SK-N-SH (cell line): ENCODE measurements around the gene IL13RA1. TPM values are rescaled to one million over a fixed set of nuclear protein-coding genes. Genes with fewer than 3 reads are reported as not detected.

Experiments
- CTCF ChIA-PET: fragments of 300-600, 350-600 bp; formaldehyde crosslinking; extraction: SDS; loops from one replicate; lab custom pipeline; 2021; lab: Yijun Ruan, JAX
- POLR2A ChIA-PET: fragments of 350-600 bp; sonication (Branson Sonifier 250); formaldehyde crosslinking; extraction: SDS; loops from one replicate; lab custom pipeline; 2020; ENCODE audit warnings: antibody characterized with exemption, inconsistent platforms; lab: Yijun Ruan, JAX
- DNase-seq: peaks from one replicate; pipeline ENCODE4 v3.0.0; 2012
- H2AFZ ChIP-seq: fragments of 200-600 bp; sonication (generic); 2 replicates; pipeline ENCODE4 v1.8.1; 2016; ENCODE audit warnings: antibody characterized with exemption, mild to moderate bottlenecking, low read depth
- H3F3A ChIP-seq: fragments of 200-600 bp; sonication (generic); replicated peaks from 2 replicates; pipeline ENCODE3; 2016; ENCODE audit warnings: antibody characterized with exemption, mild to moderate bottlenecking; ENCODE audit not compliant: insufficient read depth
- H3K27ac ChIP-seq, 2 experiments: fragments of 200-500 bp in 1 of 2; fragments of 200-600 bp in 1 of 2; sonication (Bioruptor generic) in 1 of 2; sonication (generic), shearing (Covaris generic) in 1 of 2; 2 replicates each; pipeline versions ENCODE4 v1.5.1 to v1.6.1; 2014 to 2016; ENCODE audit warnings: low read depth in 2 of 2, inconsistent platforms in 1 of 2, low read length in 1 of 2, mild to moderate bottlenecking in 1 of 2, mixed read lengths in 1 of 2
- H3K27me3 ChIP-seq: fragments of 200-600 bp; sonication (generic), shearing (Covaris generic); 2 replicates; pipeline ENCODE4 v1.6.1; 2016; ENCODE audit warnings: mixed run types; ENCODE audit not compliant: insufficient read depth
- H3K36me3 ChIP-seq, 2 experiments: fragments of 200-500 bp in 1 of 2; fragments of 200-600 bp in 1 of 2; sonication (Bioruptor generic) in 1 of 2; sonication (generic) in 1 of 2; replicated peaks in 1 of 2; 2 replicates each; pipeline versions ENCODE3 to v1.5.1; 2014 to 2016; ENCODE audit warnings: low read length in 1 of 2, mild to moderate bottlenecking in 1 of 2; ENCODE audit not compliant: insufficient read depth in 2 of 2, control insufficient read depth in 1 of 2
- H3K4me1 ChIP-seq, 2 experiments: fragments of 200-500 bp in 1 of 2; fragments of 200-600 bp in 1 of 2; sonication (Bioruptor generic) in 1 of 2; sonication (generic), shearing (Covaris generic) in 1 of 2; 2 replicates each; pipeline versions ENCODE4 v1.5.1 to v1.6.1; 2014 to 2016; ENCODE audit warnings: low read depth in 1 of 2, low read length in 1 of 2, mixed run types in 1 of 2; ENCODE audit not compliant: insufficient read depth in 2 of 2, control insufficient read depth in 1 of 2
- H3K4me2 ChIP-seq: fragments of 200-600 bp; sonication (generic), shearing (Covaris generic); 2 replicates; pipeline ENCODE4 v1.6.1; 2017; ENCODE audit warnings: mixed run types
- H3K4me3 ChIP-seq, 2 experiments: fragments of 200-500 bp in 1 of 2; fragments of 200-600 bp in 1 of 2; sonication (Bioruptor generic) in 1 of 2; sonication (generic), shearing (Covaris generic) in 1 of 2; 2 replicates each; pipeline versions ENCODE4 v1.5.1 to v1.8.1; 2014 to 2016; ENCODE audit warnings: low read depth in 2 of 2, inconsistent platforms in 1 of 2, low read length in 1 of 2, mild to moderate bottlenecking in 1 of 2, mixed read lengths in 1 of 2, moderate library complexity in 1 of 2
- H3K79me2 ChIP-seq: fragments of 200-600 bp; sonication (generic); 2 replicates; pipeline ENCODE4 v1.8.1; 2017; ENCODE audit warnings: mild to moderate bottlenecking; ENCODE audit not compliant: insufficient read depth
- H3K9ac ChIP-seq: fragments of 200-600 bp; sonication (generic); 2 replicates; pipeline ENCODE4 v1.6.1; 2017; ENCODE audit warnings: mixed run types
- H3K9me2 ChIP-seq: fragments of 200-600 bp; sonication (generic); 2 replicates; pipeline ENCODE4 v1.6.1; 2017; ENCODE audit warnings: mixed run types
- H3K9me3 ChIP-seq: fragments of 200-600 bp; sonication (generic); 2 replicates; pipeline ENCODE4 v1.6.1; 2017; ENCODE audit warnings: mixed run types, mild to moderate bottlenecking, moderate library complexity
- H4K20me1 ChIP-seq: fragments of 200-600 bp; sonication (generic); 2 replicates; pipeline ENCODE4 v1.6.1; 2017; ENCODE audit warnings: mild to moderate bottlenecking, mixed run types; ENCODE audit not compliant: insufficient read depth
- CTCF ChIP-seq: fragments of 200-600 bp; sonication (generic); IDR thresholded peaks from 2 replicates; pipeline ENCODE4 v1.6.1; 2017; ENCODE audit warnings: antibody characterized with exemption, mild to moderate bottlenecking, moderate library complexity
- ELF1 ChIP-seq: IDR thresholded peaks from 2 replicates; pipeline ENCODE4 v1.4.0; 2012
- EZH2phosphoT487 ChIP-seq: fragments of 200-600 bp; sonication (generic); IDR thresholded peaks from 2 replicates; pipeline ENCODE4 v1.6.1; 2017; ENCODE audit warnings: low read depth, mixed run types, mild to moderate bottlenecking, antibody characterized with exemption, moderate library complexity, borderline replicate concordance
- FOSL2 ChIP-seq: IDR thresholded peaks from 2 replicates; pipeline ENCODE4 v1.4.0; 2012; ENCODE audit warnings: low read depth, mild to moderate bottlenecking, moderate library complexity, borderline replicate concordance
- FOXJ3 ChIP-seq: sonication (generic); formaldehyde crosslinking; IDR thresholded peaks from 2 replicates; pipeline ENCODE4 v1.5.1; 2020; ENCODE audit warnings: mild to moderate bottlenecking, missing genetic modification reagents
- FOXM1 ChIP-seq: IDR thresholded peaks from 2 replicates; pipeline ENCODE4 v1.4.0; 2012; ENCODE audit warnings: low read depth, mild to moderate bottlenecking
- GABPA ChIP-seq: IDR thresholded peaks from 2 replicates; pipeline ENCODE4 v1.4.0; 2012; ENCODE audit warnings: low read depth, mild to moderate bottlenecking
- IRF3 ChIP-seq: fragments of 150-350 bp; IDR thresholded peaks from 2 replicates; pipeline ENCODE4 v1.6.1; 2016; ENCODE audit warnings: mild to moderate bottlenecking, low read depth, low read length
- MAX ChIP-seq: IDR thresholded peaks from 2 replicates; pipeline ENCODE4 v1.4.0; 2012; ENCODE audit warnings: low read depth
- NFIC ChIP-seq: IDR thresholded peaks from 2 replicates; pipeline ENCODE4 v1.4.0; 2012; ENCODE audit warnings: borderline replicate concordance
- NRF1 ChIP-seq: IDR thresholded peaks from 2 replicates; pipeline ENCODE4 v1.6.1; 2012; ENCODE audit warnings: low read depth, mild to moderate bottlenecking, low read length
- POLR2AphosphoS5 ChIP-seq: IDR thresholded peaks from 2 replicates; pipeline ENCODE4 v1.6.1; 2012; ENCODE audit warnings: low read depth, low read length
- REST ChIP-seq: IDR thresholded peaks from 2 replicates; pipeline ENCODE4 v1.6.1; 2012; ENCODE audit warnings: mild to moderate bottlenecking, low read depth, low read length, moderate library complexity
- SMC3 ChIP-seq: IDR thresholded peaks from 2 replicates; pipeline ENCODE4 v1.6.1; 2012; ENCODE audit warnings: low read depth, low read length, improper control_type of control experiment
- TAF1 ChIP-seq: IDR thresholded peaks from 2 replicates; pipeline ENCODE4 v1.6.1; 2012; ENCODE audit warnings: low read depth, mild to moderate bottlenecking, low read length, moderate library complexity, borderline replicate concordance
- TEAD4 ChIP-seq: IDR thresholded peaks from 2 replicates; pipeline ENCODE4 v1.4.0; 2012; ENCODE audit warnings: mild to moderate bottlenecking, borderline replicate concordance; ENCODE audit not compliant: insufficient read depth
- USF1 ChIP-seq: IDR thresholded peaks from 2 replicates; pipeline ENCODE4 v1.4.0; 2012; ENCODE audit warnings: low read depth, borderline replicate concordance
- USF2 ChIP-seq: fragments of 150-350 bp; IDR thresholded peaks from 2 replicates; pipeline ENCODE4 v1.6.1; 2017; ENCODE audit warnings: antibody characterized with exemption, low read length, low read depth, borderline replicate concordance
- YY1 ChIP-seq: IDR thresholded peaks from 2 replicates; pipeline ENCODE4 v1.4.0; 2012; ENCODE audit warnings: low read depth, mild to moderate bottlenecking
- WGBS: methylation state at CpG from one replicate; pipeline ENCODE4 v1.1.6; 2017; ENCODE audit warnings: low lambda C conversion rate; 5-methylcytosine and 5-hydroxymethylcytosine counted together
- polyA plus RNA-seq, 3 experiments: library from polyadenylated mRNA; depleted of rRNA; stranded (reverse); fragments of >200 nt; gene quantifications; 2 replicates each; pipeline ENCODE4 v1.2.3, GENCODE V29; 2012

The IL13RA1 gene
- polyA plus RNA-seq, 1 of the 3 experiments (the other 2 are of a cell fraction): 27.0 TPM

- Histone ChIP-seq H3K27me3 (peaks cover 33% of the 10 kb centered on the region), H3K4me1 (no peaks in the 10 kb centered on the region; a peak in 1 of 4 replicates), H3K4me2 (no peak overlapping the region), H2AFZ (no peak overlapping the region), H3F3A (no peaks in the 10 kb centered on the region), H3K36me3 (no peaks in the 10 kb centered on the region), H3K9me2 (no peaks in the 10 kb centered on the region), H3K4me3 (no peak overlapping the region), H3K9ac (no peak overlapping the region), H3K79me2 (no peaks in the 10 kb centered on the region), H3K9me3 (no peaks in the 10 kb centered on the region), H4K20me1 (no peaks in the 10 kb centered on the region), H3K27ac (no peak overlapping the region)
- CTCF ChIA-PET: interaction anchor here (0.7 to 2.2 kb wide), 6 partner anchors 8 to 23 kb away, joined by 3 to 11 read pairs (median 4); no protein-coding TSS in a partner anchor
- no peak for TF ChIP-seq EZH2phosphoT487
- no peak for TF ChIP-seq CTCF
- TF ChIP-seq FOXJ3 (CRISPR knock-in tag): no peak
- no peak for TF ChIP-seq NFIC
- TF ChIP-seq NRF1: no peak
- TF ChIP-seq TEAD4: no peak
- no peak for TF ChIP-seq IRF3
- no peak for TF ChIP-seq SMC3
- no peak for TF ChIP-seq FOXM1
- no peak for TF ChIP-seq USF1
- no peak for TF ChIP-seq MAX
- no peak for TF ChIP-seq ELF1
- TF ChIP-seq POLR2AphosphoS5: no peak
- no peak for TF ChIP-seq USF2
- no peak for TF ChIP-seq YY1
- TF ChIP-seq TAF1: no peak
- TF ChIP-seq FOSL2: no peak
- TF ChIP-seq GABPA: no peak
- TF ChIP-seq REST: no peak
- DNase-seq: no peak
- WGBS: 69% methylated on average over 16 of the region's 16 CpGs
- POLR2A ChIA-PET: no interaction called here
Measured at GRCh38 chrX:118825227-118825626, 97.8 kb downstream of the IL13RA1 start.
